HG03066 (cell line): ENCODE data around the gene CDH22.

Source experiments
- ATAC-seq: cut with Tn5 transposase; IDR thresholded peaks from one replicate; pipeline ENCODE4 v1.9.1; 2021; ENCODE audit warnings: low read depth; ENCODE audit not compliant: unreplicated experiment

Gene CDH22

GRCh38 chr20:46178891-46179290 lies 129.4 kb downstream of the CDH22 start:
- no peak for ATAC-seq

GRCh38 chr20:46177768-46178167 lies 130.5 kb downstream of the CDH22 start:
- ATAC-seq: no peak

GRCh38 chr20:46176739-46177378 lies 131.4 kb downstream of the CDH22 start:
- no peak for ATAC-seq

- ATAC-seq: no peak
Observed at GRCh38 chr20:46175127-46175494, 133.2 kb downstream of the CDH22 start.

GRCh38 chr20:46174469-46175126 lies 133.7 kb downstream of the CDH22 start:
- ATAC-seq: no peak

- ATAC-seq: no peak
Observed at GRCh38 chr20:46173652-46174468, 134.4 kb downstream of the CDH22 start.

- ATAC-seq: no peak
Observed at GRCh38 chr20:46172961-46173536, 135.2 kb downstream of the CDH22 start.

GRCh38 chr20:46172455-46172854 lies 135.8 kb downstream of the CDH22 start:
- ATAC-seq: no peak

GRCh38 chr20:46171909-46172308 lies 136.4 kb downstream of the CDH22 start:
- no peak for ATAC-seq

- ATAC-seq: no peak
Observed at GRCh38 chr20:46171476-46171875, 136.8 kb downstream of the CDH22 start.

GRCh38 chr20:46169245-46170171 lies 138.8 kb downstream of the CDH22 start:
- no peak for ATAC-seq

- no peak for ATAC-seq
Observed at GRCh38 chr20:46168438-46168837, 139.9 kb downstream of the CDH22 start.

- ATAC-seq: no peak
Observed at GRCh38 chr20:46167080-46167479, 141.2 kb downstream of the CDH22 start.

- no peak for ATAC-seq
Observed at GRCh38 chr20:46164254-46164653, 144.0 kb downstream of the CDH22 start.

- no peak for ATAC-seq
Observed at GRCh38 chr20:46161921-46162320, 146.4 kb downstream of the CDH22 start.

GRCh38 chr20:46160661-46161060 lies 147.6 kb downstream of the CDH22 start:
- no peak for ATAC-seq

- no peak for ATAC-seq
Observed at GRCh38 chr20:46159101-46159897, 149.0 kb downstream of the CDH22 start.

GRCh38 chr20:46158476-46158987 lies 149.8 kb downstream of the CDH22 start:
- ATAC-seq: no peak

- ATAC-seq: no peak
Observed at GRCh38 chr20:46157625-46158024, 150.7 kb downstream of the CDH22 start.
